ENCODE measurements around the gene BICDL1.

BICDL1 gene

DNA sequence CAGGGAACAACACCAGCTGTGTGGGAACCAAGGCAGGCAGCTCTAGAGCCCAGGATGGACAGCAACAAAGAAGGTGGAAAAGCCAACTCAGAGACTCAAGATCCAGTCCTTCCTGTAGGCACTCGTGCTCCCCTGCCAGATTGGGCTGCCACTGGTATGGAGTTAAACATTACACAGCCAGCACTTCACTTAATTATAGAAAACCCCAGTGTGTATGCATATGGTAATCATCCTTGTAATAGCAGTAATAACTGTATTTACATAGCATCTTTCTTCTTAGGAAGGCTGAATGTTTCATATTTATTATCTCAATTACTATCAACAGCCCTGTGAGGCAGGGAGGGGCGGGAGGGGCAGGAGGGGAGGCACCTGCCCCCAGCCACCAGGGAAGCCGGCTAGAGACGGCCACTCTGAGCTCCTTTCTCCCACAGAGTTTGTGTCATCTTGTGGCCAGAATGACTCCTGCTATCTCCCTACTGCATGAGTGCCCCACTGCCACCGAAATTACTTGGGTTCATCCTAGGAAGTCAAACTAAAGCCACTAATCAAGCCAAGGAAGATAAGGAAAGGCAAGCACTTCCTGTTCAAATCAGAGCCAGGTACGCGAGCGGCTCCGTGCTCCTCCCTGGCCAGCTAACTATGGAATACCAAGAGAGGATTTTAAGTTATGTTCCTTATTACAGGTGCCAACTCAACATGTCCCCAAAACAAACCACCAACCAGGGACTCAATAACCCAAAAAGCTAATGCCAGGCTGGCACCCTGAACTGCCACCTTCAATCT lies 143.2 kb downstream of the BICDL1 start:
- no peak for DNase-seq

DNA sequence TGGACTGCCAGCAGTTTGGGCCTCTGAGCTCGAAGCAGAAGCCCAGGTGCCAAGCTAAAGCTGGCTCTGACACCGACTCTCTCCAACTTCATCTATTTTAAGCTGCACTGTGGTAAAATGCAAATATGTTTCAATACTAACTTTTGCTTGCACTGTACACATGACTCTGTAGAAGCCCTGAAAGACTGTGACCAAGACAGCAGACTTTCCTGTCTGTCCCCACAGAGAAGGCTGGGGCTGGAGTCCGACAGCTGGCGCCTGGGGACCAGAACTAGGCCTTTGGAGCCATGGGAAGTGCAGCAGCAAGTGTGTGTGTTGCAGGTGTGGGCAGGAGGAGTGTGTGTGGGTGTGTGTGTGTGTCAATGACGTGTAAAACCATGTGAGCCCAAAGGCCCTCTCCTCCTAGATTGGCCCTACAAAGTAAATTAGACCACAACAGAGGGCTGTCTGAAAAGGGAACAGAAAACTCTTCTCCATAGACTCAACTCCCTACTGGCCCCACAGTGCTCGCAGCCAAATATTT lies 143.9 kb downstream of the BICDL1 start:
- no peak for DNase-seq

DNA sequence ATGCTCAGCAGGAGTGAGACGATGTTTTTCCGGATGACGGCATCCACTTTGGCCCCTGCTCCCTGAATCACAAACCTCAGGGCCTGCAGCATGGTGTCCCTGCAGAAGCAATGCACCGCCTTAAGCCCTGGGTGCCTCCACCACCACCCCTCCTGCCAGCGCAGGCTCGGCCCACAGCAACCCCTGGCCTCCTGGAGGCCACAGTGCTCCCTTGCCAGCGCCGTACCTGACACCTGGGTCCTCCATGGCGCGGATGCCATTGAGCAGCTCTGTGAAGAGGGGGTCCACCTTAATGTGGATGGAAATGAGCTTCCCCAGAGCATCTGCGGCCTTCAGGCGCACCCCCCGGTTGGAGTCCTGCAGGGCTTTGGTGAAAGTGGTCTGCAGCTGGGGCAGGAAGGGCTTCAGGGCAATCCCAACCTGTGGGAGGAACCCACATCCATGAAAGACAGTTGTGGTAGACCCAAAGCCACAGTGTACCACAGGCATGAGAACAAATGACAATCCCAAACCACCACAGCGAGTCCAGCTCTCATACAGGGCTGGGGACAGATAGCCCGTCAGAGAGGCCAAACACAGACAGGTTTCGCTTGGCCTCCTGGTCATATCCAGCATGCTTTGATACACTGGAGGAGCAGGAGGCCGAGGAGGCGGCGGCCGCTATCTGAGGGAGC lies 145.4 kb downstream of the BICDL1 start:
- no peak for DNase-seq

- DNase-seq = no peak
These were observed 147.2 kb downstream of the BICDL1 start for GRCh38 chr12:120136093-120136770.

DNA sequence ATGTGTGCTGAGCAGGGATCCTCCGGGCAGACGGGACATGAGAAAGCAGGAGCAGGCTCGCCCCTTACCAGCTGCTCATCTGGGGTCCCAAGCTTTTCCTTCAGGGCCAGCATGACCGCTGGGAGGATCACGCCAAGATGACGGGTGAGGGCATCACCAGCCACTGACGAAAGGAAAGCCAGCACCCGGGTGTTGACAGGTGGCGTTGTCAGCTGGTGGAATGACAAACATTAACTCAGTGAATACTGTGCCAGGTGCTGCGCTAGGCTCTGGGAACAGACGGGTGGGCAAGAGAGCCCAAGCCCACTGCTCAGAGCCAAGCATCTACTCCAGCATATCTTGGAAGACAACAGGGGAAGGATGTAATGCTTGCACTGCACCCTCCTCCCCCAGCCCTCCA lies 148.8 kb downstream of the BICDL1 start:
- DNase-seq = no peak

DNA sequence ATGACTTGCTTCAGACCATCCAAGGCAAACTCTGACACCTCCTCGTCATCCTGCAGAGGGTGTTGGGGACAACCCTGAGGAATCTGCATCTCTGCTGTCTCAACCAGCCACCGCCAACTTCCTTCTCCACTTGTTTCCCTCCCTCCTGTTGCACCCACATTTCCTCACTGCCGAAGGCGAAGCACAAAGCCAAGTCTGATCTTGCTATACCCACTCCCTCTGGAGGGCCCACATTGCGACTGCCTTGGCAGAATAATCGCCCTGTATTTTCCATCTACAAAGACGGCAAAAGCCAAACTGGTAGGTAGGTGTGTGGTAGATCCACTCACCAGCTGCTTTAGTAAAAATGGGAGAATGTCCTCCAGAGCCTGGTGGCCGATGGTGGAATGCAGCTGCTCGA lies 149.3 kb downstream of the BICDL1 start:
- no peak for DNase-seq

- no peak for DNase-seq
These were observed 150.9 kb downstream of the BICDL1 start for GRCh38 chr12:120139958-120140357.

DNA sequence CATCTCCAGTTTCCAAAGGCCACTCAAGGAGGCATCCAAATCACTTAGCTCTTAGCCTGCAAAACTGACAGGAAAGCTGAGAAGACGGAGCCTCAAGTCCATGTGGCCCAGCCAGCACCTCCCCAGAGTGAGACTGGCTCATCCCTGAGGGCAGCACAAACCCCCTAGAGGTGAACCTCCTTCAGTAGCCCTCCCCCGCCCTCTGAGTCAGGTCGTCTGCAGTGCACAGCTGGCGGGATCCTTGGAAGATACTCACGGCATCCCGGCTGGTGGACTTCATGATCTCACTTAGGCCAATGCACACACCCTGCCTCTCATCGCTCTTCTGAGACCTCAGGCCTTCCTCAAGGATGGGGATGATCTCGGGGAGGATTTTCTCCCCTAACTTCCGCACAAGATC lies 151.6 kb downstream of the BICDL1 start:
- no peak for DNase-seq

DNA sequence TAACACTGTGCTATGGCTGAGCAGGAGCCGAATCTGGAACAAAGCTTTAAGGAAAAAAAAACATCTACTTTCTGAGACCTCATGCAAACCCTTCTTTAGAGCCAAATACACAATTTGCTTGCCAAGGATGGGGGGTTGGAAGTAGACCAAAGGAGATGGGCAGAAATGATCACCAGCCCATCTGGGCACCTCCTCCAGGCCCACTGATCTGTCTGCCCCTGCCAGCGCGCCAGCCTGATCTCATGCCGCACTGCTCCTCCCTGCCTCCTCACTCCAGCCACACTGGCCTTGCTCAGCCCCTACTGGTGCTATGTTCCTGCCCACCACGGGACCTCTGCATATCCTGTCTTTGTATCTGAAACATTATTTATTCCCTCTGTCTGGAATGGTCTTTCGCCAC lies 152.3 kb downstream of the BICDL1 start:
- DNase-seq = no peak

- DNase-seq = no peak
These were observed 153.3 kb downstream of the BICDL1 start for GRCh38 chr12:120142231-120142877.
